Upper lobe of left lung (tissue), 6 donors: ENCODE results near the gene FRMPD4. TPM values are rescaled to one million over a fixed set of nuclear protein-coding genes. Genes with fewer than 3 reads are reported as not detected.

Source experiments
- ATAC-seq, 2 donors: fragments of 200-7000 bp; cut with Tn5 transposase; one replicate each; pipeline ENCODE4 v1.9.1; 2022; ENCODE audit warnings: mild to moderate bottlenecking in 2 of 2, moderate library complexity in 2 of 2; ENCODE audit not compliant: low FRiP score in 2 of 2
- DNase-seq, 2 donors: peaks; one replicate each; pipeline ENCODE4 v3.0.0-alpha.2; 2019 to 2020
- H3K27ac ChIP-seq, 4 donors: fragments of 200-600 bp; sonication (generic); one replicate each; pipeline ENCODE4 v1.5.1; 2016 to 2019
- H3K27me3 ChIP-seq, 4 donors: fragments of 200-600 bp; sonication (generic); one replicate each; pipeline ENCODE4 v1.5.1; 2017 to 2019
- H3K36me3 ChIP-seq, 4 donors: fragments of 200-600 bp; sonication (generic); one replicate each; pipeline ENCODE4 v1.5.1; 2016 to 2019
- H3K4me1 ChIP-seq, 4 donors: fragments of 200-600 bp; sonication (generic); one replicate each; pipeline ENCODE4 v1.5.1; 2018 to 2019
- H3K4me3 ChIP-seq, 4 donors: fragments of 200-600 bp; sonication (generic); one replicate each; pipeline ENCODE4 v1.5.1; 2017 to 2019; ENCODE audit warnings: mild to moderate bottlenecking in 2 of 4, moderate library complexity in 1 of 4
- H3K9me3 ChIP-seq, 4 donors: fragments of 200-600 bp; sonication (generic); one replicate each; pipeline ENCODE4 v1.5.1; 2018 to 2019
- EP300 ChIP-seq, 4 donors: sonication (generic); formaldehyde crosslinking; IDR thresholded peaks; one replicate each; pipeline ENCODE4 v1.5.1; 2017; ENCODE audit warnings: antibody characterized with exemption in 4 of 4, control low read depth in 2 of 4
- POLR2A ChIP-seq, 4 donors: fragments of 450-650 bp; IDR thresholded peaks; one replicate each; pipeline ENCODE4 v1.5.1; 2016 to 2017; ENCODE audit warnings: antibody characterized with exemption in 4 of 4, mild to moderate bottlenecking in 2 of 4
- POLR2AphosphoS5 ChIP-seq, 2 donors: sonication (generic); formaldehyde crosslinking; IDR thresholded peaks; one replicate each; pipeline ENCODE4 v1.5.1; 2017; ENCODE audit warnings: antibody characterized with exemption in 2 of 2
- WGBS, 2 donors: methylation state at CpG; one replicate each; pipeline ENCODE4 v1.1.5; 2017 to 2018; 5-methylcytosine and 5-hydroxymethylcytosine counted together
- total RNA-seq, 6 donors: library from RNA; depleted of rRNA in 4 of 6; stranded (reverse); fragments of >200 nt in 4 of 6; gene quantifications; one replicate each; pipeline versions ENCODE4 v1.1.0 to v1.2.1, GENCODE V29; 2016 to 2021
- TF ChIP-seq, protein P1 (sequence below), 6 experiments: fragments of 450-650 bp in 4 of 6; fragments of 200-600 bp in 2 of 6; sonication (generic) in 2 of 6; IDR thresholded peaks; one replicate each; pipeline ENCODE4 v1.5.1; 2016 to 2019; ENCODE audit warnings: antibody characterized with exemption in 6 of 6
- donor health status: DM: no; HTN: no; CAD: no; lungs with moderate emphysema.
- donor health status: DM: no; HTN: yes; CAD: no; lungs with severe emphysema.

Gene FRMPD4
- total RNA-seq, 6 donors from 2014 or later, result 0.03 to 0.15 (median 0.10) TPM; not detected in 2

DNA sequence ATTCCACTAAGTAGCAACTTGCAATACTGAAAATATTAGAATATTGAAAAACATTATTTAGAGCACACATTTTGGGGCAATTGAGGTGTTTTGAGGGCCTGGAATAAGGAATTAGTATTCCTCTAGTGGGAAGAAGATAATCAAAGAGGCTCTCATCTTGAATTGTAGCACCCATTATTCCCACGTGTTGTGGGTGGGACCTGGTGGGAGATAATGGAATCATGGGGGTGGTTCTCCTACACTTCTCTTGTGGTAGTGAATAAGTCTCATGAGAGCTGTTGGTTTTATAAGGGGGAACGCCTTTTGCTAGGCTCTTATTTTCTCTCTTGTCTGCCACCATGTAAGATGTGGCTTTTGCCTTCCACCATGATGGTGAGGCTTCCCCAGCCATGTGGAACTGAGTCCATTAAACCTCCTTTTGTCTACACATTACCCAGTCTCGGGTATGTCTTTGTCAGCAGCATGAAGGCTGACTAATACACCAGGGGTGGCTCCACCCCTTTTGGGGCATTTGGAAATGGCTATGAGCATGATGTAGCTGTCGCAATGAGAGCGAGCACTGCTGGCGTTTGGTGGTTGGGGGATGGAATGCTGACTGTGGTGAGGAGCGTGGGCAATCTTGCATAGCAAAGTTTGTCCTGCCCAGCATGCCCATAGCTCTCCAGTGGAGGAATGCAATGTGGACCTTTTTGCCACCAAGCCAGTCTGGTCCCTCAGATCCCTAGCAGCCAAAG is 308.2 kb downstream of the FRMPD4 start:
- H3K4me1 ChIP-seq, result no peaks in the 10 kb centered on the region
- H3K4me3 ChIP-seq, result no peak overlapping the region
- H3K27ac ChIP-seq, result no peak overlapping the region
- DNase-seq (no peak), ATAC-seq (no peak)
- H3K36me3 ChIP-seq, result no peaks in the 10 kb centered on the region
- 84 to 85% methylated on average over 6 to 7 of the region's 7 CpGs for WGBS, 2 donors
- H3K9me3 ChIP-seq, result no peaks in the 10 kb centered on the region
- H3K27me3 ChIP-seq, result no peaks in the 10 kb centered on the region
- no peak for TF ChIP-seq POLR2AphosphoS5 (IDR thresholded peaks at IDR 0.05)
- no peak for TF ChIP-seq POLR2A (IDR thresholded peaks at IDR 0.05)
- TF ChIP-seq, protein P1, sequence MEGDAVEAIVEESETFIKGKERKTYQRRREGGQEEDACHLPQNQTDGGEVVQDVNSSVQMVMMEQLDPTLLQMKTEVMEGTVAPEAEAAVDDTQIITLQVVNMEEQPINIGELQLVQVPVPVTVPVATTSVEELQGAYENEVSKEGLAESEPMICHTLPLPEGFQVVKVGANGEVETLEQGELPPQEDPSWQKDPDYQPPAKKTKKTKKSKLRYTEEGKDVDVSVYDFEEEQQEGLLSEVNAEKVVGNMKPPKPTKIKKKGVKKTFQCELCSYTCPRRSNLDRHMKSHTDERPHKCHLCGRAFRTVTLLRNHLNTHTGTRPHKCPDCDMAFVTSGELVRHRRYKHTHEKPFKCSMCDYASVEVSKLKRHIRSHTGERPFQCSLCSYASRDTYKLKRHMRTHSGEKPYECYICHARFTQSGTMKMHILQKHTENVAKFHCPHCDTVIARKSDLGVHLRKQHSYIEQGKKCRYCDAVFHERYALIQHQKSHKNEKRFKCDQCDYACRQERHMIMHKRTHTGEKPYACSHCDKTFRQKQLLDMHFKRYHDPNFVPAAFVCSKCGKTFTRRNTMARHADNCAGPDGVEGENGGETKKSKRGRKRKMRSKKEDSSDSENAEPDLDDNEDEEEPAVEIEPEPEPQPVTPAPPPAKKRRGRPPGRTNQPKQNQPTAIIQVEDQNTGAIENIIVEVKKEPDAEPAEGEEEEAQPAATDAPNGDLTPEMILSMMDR (IDR thresholded peaks at IDR 0.05), result no peak
- no peak for TF ChIP-seq EP300 (IDR thresholded peaks at IDR 0.05)

- Histone ChIP-seq H3K27me3 (no peaks in the 10 kb centered on the region), H3K9me3 (no peaks in the 10 kb centered on the region), H3K4me3 (no peak overlapping the region), H3K4me1 (no peaks in the 10 kb centered on the region), H3K36me3 (no peaks in the 10 kb centered on the region), H3K27ac (no peak overlapping the region)
- DNase-seq, result no peak
- 64 to 66% methylated on average over 5 of the region's 5 CpGs for WGBS, 2 donors
- no peak for TF ChIP-seq EP300 (IDR thresholded peaks at IDR 0.05)
- TF ChIP-seq POLR2AphosphoS5 (IDR thresholded peaks at IDR 0.05), result no peak
- TF ChIP-seq, protein P1 (IDR thresholded peaks at IDR 0.05), result no peak
- no peak for TF ChIP-seq POLR2A (IDR thresholded peaks at IDR 0.05)
- ATAC-seq, result no peak
Measured at GRCh38 chrX:12447448-12448064, 309.3 kb downstream of the FRMPD4 start.

GRCh38 chrX:12452268-12452667 is 314.0 kb downstream of the FRMPD4 start:
- 74 to 76% methylated on average over 2 of the region's 2 CpGs for WGBS, 2 donors
- ATAC-seq, result no peak

GRCh38 chrX:12460929-12461328 is 322.7 kb downstream of the FRMPD4 start:
- H3K27me3 ChIP-seq, result no peaks in the 10 kb centered on the region
- TF ChIP-seq, protein P1 (IDR thresholded peaks at IDR 0.05), result no peak
- no peak for TF ChIP-seq POLR2A (IDR thresholded peaks at IDR 0.05)
- no peak for TF ChIP-seq POLR2AphosphoS5 (IDR thresholded peaks at IDR 0.05)
- no peak for TF ChIP-seq EP300 (IDR thresholded peaks at IDR 0.05)
- no peak for DNase-seq
- no peak overlapping the region for H3K27ac ChIP-seq
- 63 to 90% methylated on average over 2 of the region's 2 CpGs for WGBS, 2 donors
- no peaks in the 10 kb centered on the region for H3K4me1 ChIP-seq
- ATAC-seq, result no peak
- no peaks in the 10 kb centered on the region for H3K9me3 ChIP-seq
- H3K4me3 ChIP-seq, result no peak overlapping the region
- no peaks in the 10 kb centered on the region for H3K36me3 ChIP-seq

More at GRCh38 chrX:12452268-12452667, 314.0 kb downstream of the FRMPD4 start:
- Histone ChIP-seq H3K4me1 (no peaks in the 10 kb centered on the region), H3K27ac (no peak overlapping the region), H3K27me3 (no peaks in the 10 kb centered on the region), H3K4me3 (no peak overlapping the region), H3K9me3 (no peaks in the 10 kb centered on the region), H3K36me3 (no peaks in the 10 kb centered on the region)
- no peak for TF ChIP-seq POLR2AphosphoS5 (IDR thresholded peaks at IDR 0.05)
- DNase-seq, result no peak

DNA sequence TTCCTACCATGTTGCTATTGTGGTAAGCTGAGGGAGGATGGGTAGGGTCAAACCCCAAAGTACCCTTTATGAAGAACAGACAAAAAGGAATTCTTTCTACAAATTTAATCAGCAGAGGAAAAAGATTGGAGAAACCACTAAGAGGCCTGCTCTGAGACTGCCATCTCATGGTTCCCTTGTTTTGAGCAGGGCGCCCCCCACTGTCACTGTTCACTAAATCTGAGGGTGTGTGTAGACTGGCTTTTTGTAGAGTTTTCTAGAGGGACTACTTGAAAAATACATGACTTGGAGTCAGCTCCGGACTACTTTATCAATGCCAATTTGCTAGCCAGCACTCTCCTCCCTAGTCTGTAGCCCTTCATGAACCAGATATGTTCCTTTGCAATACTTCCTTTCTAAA is 324.8 kb downstream of the FRMPD4 start:
- H3K4me3 ChIP-seq, result no peak overlapping the region
- TF ChIP-seq POLR2A (IDR thresholded peaks at IDR 0.05) (no peak), POLR2AphosphoS5 (IDR thresholded peaks at IDR 0.05) (no peak), EP300 (IDR thresholded peaks at IDR 0.05) (no peak)
- TF ChIP-seq, protein P1 (IDR thresholded peaks at IDR 0.05), result no peak
- H3K4me1 ChIP-seq, result no peaks in the 10 kb centered on the region
- H3K36me3 ChIP-seq, result no peaks in the 10 kb centered on the region
- ATAC-seq (no peak), DNase-seq (no peak)
- H3K27ac ChIP-seq, result no peak overlapping the region
- no peaks in the 10 kb centered on the region for H3K27me3 ChIP-seq
- 80 to 92% methylated on average over 2 of the region's 2 CpGs for WGBS, 2 donors
- no peaks in the 10 kb centered on the region for H3K9me3 ChIP-seq
